ENCODE data around the gene TUSC2. TPM values are rescaled to one million over a fixed set of nuclear protein-coding genes. Genes with fewer than 3 reads are reported as not detected.

TUSC2 gene
- 46.2 and 59.0 TPM in 2 replicates for total RNA-seq

GRCh38 chr3:50327943-50328691, at the start of gene TUSC2:
TSS of gene TUSC2 (minus strand) at chr3:50328223. CDS start at chr3:50328099, 124 bp downstream.

GRCh38 chr3:50358911-50359759, 31.1 kb upstream of the TUSC2 start, which contains the start of gene TMEM115:
TSS of gene TMEM115 (minus strand) at chr3:50359521. CDS start at chr3:50359063, 458 bp downstream.

GRCh38 chr3:50350527-50351322, 22.7 kb upstream of the TUSC2 start, which contains the start of the genes CYB561D2 and NPRL2:
TSS of gene CYB561D2 (plus strand) at chr3:50350862. CDS start at chr3:50351434, 572 bp downstream.
TSS of gene NPRL2 (minus strand) at chr3:50350775. CDS start at chr3:50350652, 123 bp downstream.

GRCh38 chr3:50345586-50346234, 17.7 kb upstream of the TUSC2 start, which contains the start of gene ZMYND10:
TSS of gene ZMYND10 (minus strand) at chr3:50345732. CDS start at chr3:50345579, 153 bp downstream.

GRCh38 chr3:50340448-50341329, 12.7 kb upstream of the TUSC2 start, which contains the start of gene RASSF1:
TSS of gene RASSF1 (minus strand) at chr3:50340836. CDS start at chr3:50340805, 31 bp downstream.

GRCh38 chr3:50322386-50323091, 5.5 kb downstream of the TUSC2 start, which contains the start of gene HYAL2:
TSS of gene HYAL2 (minus strand) at chr3:50322745. CDS start at chr3:50320489, 2,256 bp downstream.

DNA sequence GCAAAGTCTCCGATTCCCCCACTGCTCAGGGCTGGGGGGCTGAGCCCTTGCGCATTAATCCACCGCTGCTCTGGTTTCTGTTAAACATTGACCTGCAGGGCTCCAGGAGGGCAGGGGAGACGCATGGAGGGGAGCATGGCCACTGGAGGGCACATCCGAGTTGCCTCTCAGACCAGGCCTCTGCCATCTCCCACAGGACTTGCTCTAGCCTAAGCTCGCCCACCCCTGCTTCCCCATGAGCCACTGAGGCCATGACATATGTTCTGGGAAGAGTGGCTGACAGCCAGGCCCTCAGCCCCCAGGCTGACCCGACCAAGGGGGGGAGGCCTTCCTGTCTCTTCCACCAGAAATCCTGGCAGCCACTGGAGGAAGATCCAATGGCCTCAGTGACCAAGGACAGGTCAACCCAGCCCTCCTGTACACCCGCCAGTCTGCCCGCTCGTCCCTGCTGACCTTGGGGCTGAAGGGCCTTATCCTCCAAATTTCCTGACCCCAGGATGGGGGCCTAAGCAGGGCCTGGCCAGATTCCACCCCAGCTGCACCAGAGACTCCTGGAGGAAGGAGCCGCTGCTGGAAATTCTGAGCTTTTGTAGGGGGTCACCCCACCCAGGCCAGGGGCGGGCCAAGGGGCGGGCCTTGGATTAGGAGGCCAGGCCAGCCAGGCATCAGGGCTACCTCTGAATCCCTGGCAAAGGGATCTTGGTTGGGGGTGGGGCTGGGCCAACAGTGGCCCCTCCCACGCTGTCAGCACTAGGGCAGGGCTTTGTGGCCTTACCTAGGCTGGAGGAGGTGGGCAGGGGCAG, 24.8 kb downstream of the TUSC2 start, which contains the start of gene HYAL1:
Gene HYAL1, minus strand, starts transcription at position 562 of the 803 bp plus-strand sequence. CDS start 618 bp downstream, outside the sequence.

GRCh38 chr3:50298836-50299637, 29.0 kb downstream of the TUSC2 start, which contains the start of the genes HYAL3 and NAA80:
TSS of gene HYAL3 (minus strand) at chr3:50299405. CDS start at chr3:50295602, 3,803 bp downstream.
TSS of gene NAA80 (minus strand) at chr3:50299405. CDS start at chr3:50297463, 1,942 bp downstream.

GRCh38 chr3:50292159-50293078, 35.6 kb downstream of the TUSC2 start, which contains the start of gene IFRD2:
TSS of gene IFRD2 (minus strand) at chr3:50292429. CDS start at chr3:50292274, 155 bp downstream.

DNA sequence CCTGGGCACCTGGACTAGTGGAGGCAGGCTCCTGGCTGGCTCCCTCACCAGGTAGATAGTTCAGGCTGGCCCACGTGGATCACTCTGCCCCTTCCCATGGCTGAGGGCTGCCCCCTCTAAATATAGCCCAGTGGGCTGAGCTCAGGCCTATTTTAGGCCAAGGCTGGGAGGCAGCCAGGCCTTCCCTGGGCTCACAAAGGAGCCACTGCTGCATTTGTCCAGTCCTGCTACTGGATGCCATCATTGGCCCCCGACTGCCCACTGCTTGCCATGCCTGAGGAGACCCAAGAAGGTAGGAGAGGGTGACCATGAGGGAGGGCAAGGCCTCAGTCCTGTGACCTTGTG, 49.2 kb downstream of the TUSC2 start, which contains the start of gene LSMEM2:
Gene LSMEM2, plus strand, starts transcription at position 208 of the 345 bp plus-strand sequence. Its CDS starts 27 bp downstream, at position 235.

Other genes starting within 250 kb of the TUSC2 start
- 60.9 and 68.9 TPM in 2 replicates for gene RBM5, start 239.3 kb downstream of the TUSC2 start, total RNA-seq
- 160 and 166 TPM in 2 replicates for gene SEMA3F, start 172.9 kb downstream of the TUSC2 start, total RNA-seq
- 0.13 TPM in 1 of 2 replicates, not detected in the other for gene GNAT1, start 136.6 kb downstream of the TUSC2 start, total RNA-seq
- 0.20 TPM in 1 of 2 replicates, not detected in the other for gene SLC38A3, start 123.0 kb downstream of the TUSC2 start, total RNA-seq
- 644 and 665 TPM in 2 replicates for gene GNAI2, start 92.0 kb downstream of the TUSC2 start, total RNA-seq
- 0.05 TPM in 1 of 2 replicates, not detected in the other for gene SEMA3B, start 59.1 kb downstream of the TUSC2 start, total RNA-seq
- gene LSMEM2, start 49.1 kb downstream of the TUSC2 start, total RNA-seq, result not detected in 2 replicates
- 150 and 170 TPM in 2 replicates for gene IFRD2, start 35.8 kb downstream of the TUSC2 start, total RNA-seq
- 6.6 and 15.1 TPM in 2 replicates for gene HYAL3, start 28.8 kb downstream of the TUSC2 start, total RNA-seq
- gene NAA80, start 28.8 kb downstream of the TUSC2 start, total RNA-seq, result 11.6 and 16.2 TPM in 2 replicates
- 5.1 and 9.8 TPM in 2 replicates for gene HYAL1, start 24.6 kb downstream of the TUSC2 start, total RNA-seq
- gene HYAL2, start 5.5 kb downstream of the TUSC2 start, total RNA-seq, result 505 and 575 TPM in 2 replicates
- 29.8 and 33.4 TPM in 2 replicates for gene RASSF1, start 12.6 kb upstream of the TUSC2 start, total RNA-seq
- gene ZMYND10, start 17.5 kb upstream of the TUSC2 start, total RNA-seq, result not detected in 2 replicates
- gene NPRL2, start 22.6 kb upstream of the TUSC2 start, total RNA-seq, result 15.0 and 15.5 TPM in 2 replicates
- gene CYB561D2, start 22.6 kb upstream of the TUSC2 start, total RNA-seq, result 37.2 and 39.8 TPM in 2 replicates
- gene TMEM115, start 31.3 kb upstream of the TUSC2 start, total RNA-seq, result 61.1 and 68.4 TPM in 2 replicates
- gene CACNA2D2, start 175.4 kb upstream of the TUSC2 start, total RNA-seq, result 0.05 TPM in 1 of 2 replicates, not detected in the other
- 0.74 and 0.80 TPM in 2 replicates for gene C3orf18, start 239.5 kb upstream of the TUSC2 start, total RNA-seq
- 8.0 and 9.3 TPM in 2 replicates for gene HEMK1, start 241.3 kb upstream of the TUSC2 start, total RNA-seq